ENCODE results near the gene SPIRE2. TPM values are rescaled to one million over a fixed set of nuclear protein-coding genes. Genes with fewer than 3 reads are reported as not detected.
"Not testable (repeated sequence)": the region's sequence is repeated elsewhere in the genome, so short reads cannot be mapped to it uniquely, and the experiment has no call there.

SPIRE2 gene
- total RNA-seq, 3 donors from 2014 or later (not counting 1 experiment from before 2014, with no cell fraction given) = 4.5 to 8.7 (median 6.5) TPM

DNA sequence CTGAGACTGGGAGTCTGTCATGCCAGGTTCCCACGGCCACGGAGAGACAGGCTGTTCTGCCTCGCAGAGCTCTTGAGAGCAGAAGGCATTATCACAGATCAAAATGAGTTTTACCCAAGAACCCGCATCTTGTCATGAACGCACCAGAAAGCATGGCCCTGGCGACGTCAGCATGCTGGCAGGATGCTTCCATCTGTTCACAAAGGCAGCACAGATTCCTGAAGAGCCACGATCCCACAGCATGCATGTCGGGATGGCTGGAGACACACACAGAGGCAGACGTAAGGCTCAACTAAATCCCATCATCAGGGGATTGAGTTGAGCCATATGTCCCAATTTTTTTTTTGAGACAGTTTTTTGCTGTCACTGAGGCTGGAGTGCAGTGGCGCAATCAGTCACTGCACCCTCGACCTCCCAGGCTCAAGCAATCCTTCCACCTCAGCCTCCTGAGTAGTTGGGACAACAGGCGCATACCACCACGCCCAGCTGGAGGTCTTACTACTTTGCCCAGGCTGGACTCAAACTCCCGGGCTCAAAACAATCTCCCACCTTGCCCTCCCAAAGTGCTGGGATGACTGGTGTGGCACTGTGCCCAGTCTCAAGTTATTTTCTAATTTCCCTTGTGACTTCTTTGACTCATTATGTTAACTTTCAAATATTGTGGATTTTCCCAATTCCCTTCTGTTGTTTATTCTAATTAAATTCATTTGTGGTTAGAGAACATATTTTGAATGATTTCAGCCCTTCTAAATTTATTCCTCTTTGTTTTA lies 23.0 kb upstream of the SPIRE2 start:
- TF ChIP-seq, protein P1, sequence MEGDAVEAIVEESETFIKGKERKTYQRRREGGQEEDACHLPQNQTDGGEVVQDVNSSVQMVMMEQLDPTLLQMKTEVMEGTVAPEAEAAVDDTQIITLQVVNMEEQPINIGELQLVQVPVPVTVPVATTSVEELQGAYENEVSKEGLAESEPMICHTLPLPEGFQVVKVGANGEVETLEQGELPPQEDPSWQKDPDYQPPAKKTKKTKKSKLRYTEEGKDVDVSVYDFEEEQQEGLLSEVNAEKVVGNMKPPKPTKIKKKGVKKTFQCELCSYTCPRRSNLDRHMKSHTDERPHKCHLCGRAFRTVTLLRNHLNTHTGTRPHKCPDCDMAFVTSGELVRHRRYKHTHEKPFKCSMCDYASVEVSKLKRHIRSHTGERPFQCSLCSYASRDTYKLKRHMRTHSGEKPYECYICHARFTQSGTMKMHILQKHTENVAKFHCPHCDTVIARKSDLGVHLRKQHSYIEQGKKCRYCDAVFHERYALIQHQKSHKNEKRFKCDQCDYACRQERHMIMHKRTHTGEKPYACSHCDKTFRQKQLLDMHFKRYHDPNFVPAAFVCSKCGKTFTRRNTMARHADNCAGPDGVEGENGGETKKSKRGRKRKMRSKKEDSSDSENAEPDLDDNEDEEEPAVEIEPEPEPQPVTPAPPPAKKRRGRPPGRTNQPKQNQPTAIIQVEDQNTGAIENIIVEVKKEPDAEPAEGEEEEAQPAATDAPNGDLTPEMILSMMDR (IDR thresholded peaks at IDR 0.05) = no peak
- ATAC-seq (no peak), DNase-seq (no peak)
- Histone ChIP-seq H3K4me3 (ENCODE audit: low read length) (no peak overlapping the region), H3K27ac (ENCODE audit: low read length) (no peak overlapping the region), H3K9me3 (ENCODE audit: control insufficient read depth, insufficient read depth, low read length) (no peaks in the 10 kb centered on the region), H3K4me1 (ENCODE audit: control insufficient read depth, insufficient read depth, low read length) (no peaks in the 10 kb centered on the region), H3K36me3 (ENCODE audit: control insufficient read depth, insufficient read depth, low read length) (no peaks in the 10 kb centered on the region), H3K27me3 (ENCODE audit: control insufficient read depth, insufficient read depth, low read length) (no peaks in the 10 kb centered on the region)
- 97% methylated on average over 15 of the region's 15 CpGs for WGBS (ENCODE audit: insufficient coverage)
- Mint-ChIP-seq H3K4me3 (no peak overlapping the region), H3K9me3 (no peaks in the 10 kb centered on the region), H3K36me3 (no peaks in the 10 kb centered on the region), H3K27me3 (ENCODE audit: low read depth in 2 of 2) (no peaks in the 10 kb centered on the region), H3K4me1 (no peaks in the 10 kb centered on the region), H3K27ac (no peak overlapping the region)
- intact Hi-C loops (cut with micrococcal nuclease) = no loop called here

DNA sequence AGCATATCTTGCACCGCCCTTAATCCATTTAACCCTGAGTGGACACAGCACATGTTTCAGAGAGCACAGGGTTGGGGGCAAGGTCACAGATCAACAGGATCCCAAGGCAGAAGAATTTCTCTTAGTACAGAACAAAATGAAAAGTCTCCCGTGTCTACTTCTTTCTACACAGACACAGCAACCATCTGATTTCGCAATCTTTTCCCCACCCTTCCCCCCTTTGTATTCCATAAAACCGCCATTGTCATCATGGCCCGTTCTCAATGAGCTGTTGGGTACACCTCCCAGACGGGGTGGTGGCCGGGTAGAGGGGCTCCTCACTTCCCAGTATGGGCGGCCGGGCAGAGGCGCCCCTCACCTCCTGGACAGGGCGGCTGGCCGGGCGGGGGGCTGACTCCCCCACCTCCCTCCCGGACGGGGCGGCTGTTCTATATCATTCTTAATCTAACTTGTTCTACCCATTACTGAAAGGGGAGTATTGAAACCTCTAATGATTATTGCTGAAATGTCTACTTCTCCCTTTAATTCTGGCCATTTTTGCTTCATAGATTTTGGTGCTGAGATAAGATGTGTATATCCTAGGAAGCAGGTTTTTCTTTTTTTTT lies 21.6 kb upstream of the SPIRE2 start:
- intact Hi-C loops (cut with micrococcal nuclease); H3K9me3 ChIP-seq (ENCODE audit: control insufficient read depth, insufficient read depth, low read length); ATAC-seq; H3K4me1 ChIP-seq (ENCODE audit: control insufficient read depth, insufficient read depth, low read length); H3K9me3 Mint-ChIP-seq; DNase-seq; H3K4me1 Mint-ChIP-seq; H3K27ac Mint-ChIP-seq; H3K27me3 Mint-ChIP-seq (ENCODE audit: low read depth in 2 of 2); H3K36me3 Mint-ChIP-seq; H3K36me3 ChIP-seq (ENCODE audit: control insufficient read depth, insufficient read depth, low read length); H3K27ac ChIP-seq (ENCODE audit: low read length); H3K4me3 ChIP-seq (ENCODE audit: low read length); H3K27me3 ChIP-seq (ENCODE audit: control insufficient read depth, insufficient read depth, low read length); H3K4me3 Mint-ChIP-seq: not testable (repeated sequence)
- WGBS (ENCODE audit: insufficient coverage) = 92% methylated on average over 13 of the region's 16 CpGs

DNA sequence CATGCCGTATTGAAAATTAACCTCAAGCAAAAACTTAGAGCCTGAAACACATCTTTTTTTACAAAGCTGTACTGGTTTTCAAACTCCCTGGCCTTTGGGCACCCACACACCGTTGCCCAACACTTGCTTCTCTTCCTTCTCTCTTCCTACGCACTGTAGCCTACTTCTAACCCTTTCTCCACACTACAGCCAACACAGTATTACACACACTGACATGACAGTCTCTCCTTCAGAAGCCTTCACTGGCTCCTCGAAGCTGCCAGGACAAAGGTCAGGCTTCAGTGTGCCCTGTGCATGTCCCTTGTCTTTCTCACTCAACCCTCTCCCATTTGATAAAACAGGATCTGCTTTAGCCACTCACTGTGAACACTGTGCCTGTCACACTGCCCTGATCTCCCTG lies 19.8 kb upstream of the SPIRE2 start:
- TF ChIP-seq, protein P1 (IDR thresholded peaks at IDR 0.05) = no peak

DNA sequence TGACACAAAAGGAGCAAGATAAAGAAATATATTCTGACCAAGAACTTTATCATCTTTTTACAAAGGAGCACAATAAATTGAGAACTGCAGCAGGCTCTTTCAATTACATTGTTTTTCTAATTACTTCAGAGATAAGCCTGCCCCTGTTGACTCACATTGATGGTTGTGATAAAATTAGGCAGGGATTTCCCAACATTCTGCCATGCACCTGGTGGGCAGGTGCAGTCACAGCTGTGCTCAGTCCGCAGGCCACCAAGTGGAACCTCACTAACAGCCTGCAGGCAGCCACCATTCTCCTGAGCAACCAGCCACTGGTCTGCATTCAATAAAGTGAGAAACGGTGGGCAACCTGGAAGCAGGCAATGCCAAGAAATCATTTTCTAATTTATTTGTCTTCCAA lies 17.0 kb upstream of the SPIRE2 start:
- DNase-seq (no peak), ATAC-seq (no peak)
- intact Hi-C loops (cut with micrococcal nuclease) = no loop called here
- no peak overlapping the region for H3K4me3 ChIP-seq (ENCODE audit: low read length)
- WGBS (ENCODE audit: insufficient coverage) = 80% methylated on average over 2 of the region's 2 CpGs
- H3K9me3 Mint-ChIP-seq = no peaks in the 10 kb centered on the region
- no peaks in the 10 kb centered on the region for H3K36me3 ChIP-seq (ENCODE audit: control insufficient read depth, insufficient read depth, low read length)
- peaks cover 8% of the 10 kb centered on the region for H3K4me1 ChIP-seq (ENCODE audit: control insufficient read depth, insufficient read depth, low read length)
- no peaks in the 10 kb centered on the region for H3K4me1 Mint-ChIP-seq
- H3K27ac ChIP-seq (ENCODE audit: low read length) = no peak overlapping the region
- H3K36me3 Mint-ChIP-seq = no peaks in the 10 kb centered on the region
- H3K27ac Mint-ChIP-seq = no peak overlapping the region
- H3K27me3 Mint-ChIP-seq (ENCODE audit: low read depth in 2 of 2) = no peaks in the 10 kb centered on the region
- TF ChIP-seq, protein P1 (IDR thresholded peaks at IDR 0.05) = no peak
- H3K9me3 ChIP-seq (ENCODE audit: control insufficient read depth, insufficient read depth, low read length) = no peaks in the 10 kb centered on the region
- no peaks in the 10 kb centered on the region for H3K27me3 ChIP-seq (ENCODE audit: control insufficient read depth, insufficient read depth, low read length)
- no peak overlapping the region for H3K4me3 Mint-ChIP-seq

More for the DNA sequence above, 19.8 kb upstream of the SPIRE2 start:
- Mint-ChIP-seq H3K4me1 (no peaks in the 10 kb centered on the region), H3K4me3 (no peak overlapping the region), H3K36me3 (no peaks in the 10 kb centered on the region), H3K27ac (no peak overlapping the region), H3K9me3 (no peaks in the 10 kb centered on the region), H3K27me3 (ENCODE audit: low read depth in 2 of 2) (no peaks in the 10 kb centered on the region)
- Histone ChIP-seq H3K9me3 (ENCODE audit: control insufficient read depth, insufficient read depth, low read length) (no peaks in the 10 kb centered on the region), H3K36me3 (ENCODE audit: control insufficient read depth, insufficient read depth, low read length) (no peaks in the 10 kb centered on the region), H3K4me3 (ENCODE audit: low read length) (no peak overlapping the region), H3K4me1 (ENCODE audit: control insufficient read depth, insufficient read depth, low read length) (no peaks in the 10 kb centered on the region), H3K27ac (ENCODE audit: low read length) (no peak overlapping the region), H3K27me3 (ENCODE audit: control insufficient read depth, insufficient read depth, low read length) (no peaks in the 10 kb centered on the region)
- WGBS (ENCODE audit: insufficient coverage) = 93% methylated on average over 3 of the region's 4 CpGs
- intact Hi-C loops (cut with micrococcal nuclease) = no loop called here
- no peak for ATAC-seq
- no peak for DNase-seq
